SU-DHL-6 (cell line): Measurements from ENCODE around the gene ANKLE1.

Source experiments
- H2AFZ ChIP-seq: fragments of 200-600 bp; sonication (generic); 2 replicates; pipeline ENCODE4 v1.6.1; 2014; ENCODE audit warnings: low read depth, mild to moderate bottlenecking, moderate library complexity, mixed read lengths, antibody characterized with exemption, low read length; ENCODE audit not compliant: severe bottlenecking
- H3F3A ChIP-seq: fragments of 200-600 bp; shearing (Covaris generic); 2 replicates; pipeline ENCODE4 v1.6.0; 2016; ENCODE audit warnings: antibody characterized with exemption, mild to moderate bottlenecking; ENCODE audit not compliant: insufficient read depth
- H3K27ac ChIP-seq: fragments of 200-600 bp; sonication (generic); 2 replicates; pipeline ENCODE4 v1.5.1; 2016; ENCODE audit warnings: low read depth, mild to moderate bottlenecking, low read length, moderate library complexity, mixed read lengths
- H3K27me3 ChIP-seq: fragments of 200-600 bp; sonication (generic), shearing (Covaris generic); 2 replicates; pipeline ENCODE4 v1.6.0; 2014; ENCODE audit warnings: mild to moderate bottlenecking, low read length
- H3K36me3 ChIP-seq: fragments of 200-600 bp; sonication (generic); 2 replicates; pipeline ENCODE4 v1.6.1; 2014; ENCODE audit warnings: mild to moderate bottlenecking, low read length, mixed read lengths
- H3K4me2 ChIP-seq: fragments of 300-600, 200-600 bp; shearing (Covaris generic), sonication (generic); 2 replicates; pipeline ENCODE4 v1.6.0; 2014; ENCODE audit warnings: low read length, low read depth, mild to moderate bottlenecking; ENCODE audit not compliant: poor library complexity, severe bottlenecking
- H3K4me3 ChIP-seq: fragments of 200-600 bp; sonication (generic); 2 replicates; pipeline ENCODE4 v1.5.1; 2014; ENCODE audit warnings: antibody characterized with exemption, low read length, mild to moderate bottlenecking, mixed read lengths; ENCODE audit not compliant: insufficient read depth, poor library complexity, severe bottlenecking
- H3K79me2 ChIP-seq: fragments of 200-600 bp; sonication (generic); 2 replicates; pipeline ENCODE4 v1.6.1; 2014; ENCODE audit warnings: mild to moderate bottlenecking, low read length, moderate library complexity; ENCODE audit not compliant: insufficient read depth
- H3K9ac ChIP-seq: fragments of 200-600 bp; sonication (generic); 2 replicates; pipeline ENCODE4 v1.7.0; 2014; ENCODE audit warnings: mild to moderate bottlenecking, low read length
- H3K9me2 ChIP-seq: fragments of 200-600 bp; sonication (generic); replicated peaks from 2 replicates; pipeline ENCODE4 v1.6.1; 2014; ENCODE audit warnings: low read length; ENCODE audit not compliant: insufficient read depth
- H3K9me3 ChIP-seq: fragments of 200-600 bp; sonication (generic); 2 replicates; pipeline ENCODE4 v1.6.1; 2014; ENCODE audit warnings: low read length, mixed read lengths; ENCODE audit not compliant: insufficient read depth
- H4K20me1 ChIP-seq: fragments of 200-600 bp; sonication (generic); 2 replicates; pipeline ENCODE4 v1.6.1; 2014; ENCODE audit warnings: low read depth, mild to moderate bottlenecking, antibody characterized with exemption, low read length, moderate library complexity, mixed read lengths
- CTCF ChIP-seq: fragments of 200-600 bp; sonication (generic); IDR thresholded peaks from one replicate; pipeline ENCODE4 v1.5.1; 2017; ENCODE audit warnings: antibody characterized with exemption, mild to moderate bottlenecking, low read length, moderate library complexity; ENCODE audit not compliant: insufficient read depth, poor library complexity, severe bottlenecking
- EZH2phosphoT487 ChIP-seq: fragments of 200-600 bp; sonication (generic), shearing (Covaris generic); conservative IDR thresholded peaks from 2 replicates; pipeline ENCODE4 v1.6.1; 2018; ENCODE audit warnings: mild to moderate bottlenecking, antibody characterized with exemption, low read length, moderate library complexity, mixed read lengths

The ANKLE1 gene

GRCh38 chr19:17283504-17283996 is 1.8 kb downstream of the ANKLE1 start:
- Histone ChIP-seq H3K4me3 (no peak overlapping the region), H3K36me3 (peaks cover 20% of the 10 kb centered on the region), H3K79me2 (peaks cover 16% of the 10 kb centered on the region), H3K4me2 (no peak overlapping the region), H3K9ac (no peak overlapping the region), H3K27ac (no peak overlapping the region), H3K9me2 (no peaks in the 10 kb centered on the region), H4K20me1 (peaks cover 7% of the 10 kb centered on the region; the same call in 1 of the 2 replicates), H3F3A (peaks cover 21% of the 10 kb centered on the region), H3K27me3 (no peaks in the 10 kb centered on the region), H2AFZ (no peak overlapping the region), H3K9me3 (no peaks in the 10 kb centered on the region)
- TF ChIP-seq EZH2phosphoT487 (no peak), CTCF (no peak)

GRCh38 chr19:17285415-17286135 is 3.9 kb downstream of the ANKLE1 start:
- no peaks in the 10 kb centered on the region for H3K27me3 ChIP-seq
- H3K36me3 ChIP-seq, result peaks cover 20% of the 10 kb centered on the region
- H3K9me2 ChIP-seq, result no peaks in the 10 kb centered on the region
- H2AFZ ChIP-seq, result no peak overlapping the region
- H3K27ac ChIP-seq, result no peak overlapping the region
- no peaks in the 10 kb centered on the region for H3K9me3 ChIP-seq
- peaks cover 16% of the 10 kb centered on the region for H3K79me2 ChIP-seq
- H3K4me3 ChIP-seq, result no peak overlapping the region
- H3K4me2 ChIP-seq, result no peak overlapping the region
- H3K9ac ChIP-seq, result no peak overlapping the region
- H4K20me1 ChIP-seq, result peaks cover 7% of the 10 kb centered on the region; the same call in 1 of the 2 replicates
- peaks cover 17% of the 10 kb centered on the region for H3F3A ChIP-seq
- TF ChIP-seq EZH2phosphoT487 (no peak), CTCF (no peak)

GRCh38 chr19:17286263-17286662 is 4.6 kb downstream of the ANKLE1 start:
- Histone ChIP-seq H3K9ac (no peak overlapping the region), H3K36me3 (peaks cover 20% of the 10 kb centered on the region), H3K9me2 (no peaks in the 10 kb centered on the region), H3K27me3 (no peaks in the 10 kb centered on the region), H3K4me3 (no peak overlapping the region), H2AFZ (no peak overlapping the region), H3K27ac (no peak overlapping the region), H3K9me3 (no peaks in the 10 kb centered on the region), H3K4me2 (no peak overlapping the region), H3K79me2 (peaks cover 16% of the 10 kb centered on the region), H3F3A (peaks cover 11% of the 10 kb centered on the region), H4K20me1 (peaks cover 7% of the 10 kb centered on the region; the same call in 1 of the 2 replicates)
- TF ChIP-seq EZH2phosphoT487 (no peak), CTCF (no peak)
